HG02884 (cell line): ENCODE results near the gene FGD3.

ENCODE experiments used
- ATAC-seq: cut with Tn5 transposase; IDR thresholded peaks from one replicate; pipeline ENCODE4 v1.9.1; 2021; ENCODE audit warnings: mild to moderate bottlenecking, moderate library complexity; ENCODE audit not compliant: unreplicated experiment

FGD3 gene

GRCh38 chr9:93064392-93065134 lies 117.2 kb downstream of the FGD3 start:
- peak; percentile 91 for ATAC-seq

- no peak for ATAC-seq
Measured at GRCh38 chr9:93065135-93065720, 117.9 kb downstream of the FGD3 start.

GRCh38 chr9:93066978-93067603 lies 119.8 kb downstream of the FGD3 start:
- ATAC-seq, result no peak

DNA sequence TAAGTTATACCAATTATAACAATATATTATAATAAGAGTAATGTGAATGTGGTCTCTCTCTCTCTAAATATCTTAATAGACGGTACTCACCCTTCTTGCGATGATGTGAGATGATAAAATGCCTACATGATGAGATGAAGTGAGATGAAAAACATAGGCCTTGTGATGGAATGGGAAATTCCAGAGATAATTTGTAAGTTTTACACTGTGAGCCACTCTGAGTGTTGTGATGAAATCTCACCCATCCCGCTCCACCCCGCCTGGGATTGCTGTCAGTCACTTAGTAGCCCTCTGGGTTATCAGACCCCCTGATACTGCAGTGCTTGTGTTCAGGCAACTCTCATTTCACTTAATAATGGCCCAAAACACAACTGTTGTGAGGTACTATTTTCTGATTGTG lies 121.6 kb downstream of the FGD3 start:
- no peak for ATAC-seq

DNA sequence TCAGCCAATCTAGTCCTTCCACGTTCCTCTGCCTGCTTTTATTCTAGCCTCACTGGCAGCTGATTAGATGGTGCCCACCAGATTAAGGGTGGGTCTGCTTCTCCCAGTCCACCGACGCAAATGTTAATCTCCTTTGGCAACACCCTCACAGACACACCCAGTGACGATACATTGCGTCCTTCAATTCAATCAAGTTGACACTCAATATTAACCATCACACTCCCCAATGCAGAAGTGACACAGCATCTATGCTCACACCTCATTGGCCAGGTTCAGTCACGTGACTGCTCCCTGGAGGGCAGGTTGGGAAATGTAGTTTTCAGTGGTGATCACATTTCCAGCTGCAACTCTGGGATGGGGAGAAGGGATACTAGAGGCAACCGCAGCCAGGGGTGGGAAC lies 124.1 kb downstream of the FGD3 start:
- ATAC-seq, result no peak

- no peak for ATAC-seq
Measured at GRCh38 chr9:93072383-93072795, 125.1 kb downstream of the FGD3 start.

DNA sequence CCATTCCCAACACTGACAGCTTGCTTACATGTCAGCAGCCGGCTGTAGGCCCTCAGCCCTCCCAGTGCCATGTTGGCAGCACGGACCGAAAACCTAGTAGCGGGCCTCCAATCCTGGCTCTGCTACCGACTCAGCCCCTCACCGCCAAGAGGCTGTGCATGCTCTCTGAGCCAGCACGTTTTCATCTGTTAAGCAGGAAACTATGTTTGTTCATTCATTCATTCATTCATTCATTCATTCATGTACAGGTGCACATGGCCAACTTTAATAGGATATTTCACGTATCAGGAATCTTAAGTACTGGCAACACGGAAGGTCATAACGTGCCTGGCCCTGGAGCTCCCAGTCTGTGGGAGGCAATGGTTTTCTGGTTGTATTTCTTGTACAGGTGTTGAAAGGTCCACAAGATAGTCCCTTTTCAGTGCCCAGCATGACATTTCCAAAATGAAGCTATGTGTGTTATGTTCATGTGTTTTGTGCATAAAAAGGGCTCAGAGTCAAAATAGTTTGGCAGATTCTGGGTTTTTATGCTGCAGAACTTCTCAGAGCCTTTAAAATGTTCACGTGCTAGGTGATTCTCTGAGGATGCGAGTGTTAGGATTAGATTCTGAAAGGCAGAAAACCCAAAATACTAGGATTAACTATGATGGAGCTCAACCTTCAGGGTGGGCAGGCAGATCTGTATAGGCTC lies 128.9 kb downstream of the FGD3 start:
- no peak for ATAC-seq

DNA sequence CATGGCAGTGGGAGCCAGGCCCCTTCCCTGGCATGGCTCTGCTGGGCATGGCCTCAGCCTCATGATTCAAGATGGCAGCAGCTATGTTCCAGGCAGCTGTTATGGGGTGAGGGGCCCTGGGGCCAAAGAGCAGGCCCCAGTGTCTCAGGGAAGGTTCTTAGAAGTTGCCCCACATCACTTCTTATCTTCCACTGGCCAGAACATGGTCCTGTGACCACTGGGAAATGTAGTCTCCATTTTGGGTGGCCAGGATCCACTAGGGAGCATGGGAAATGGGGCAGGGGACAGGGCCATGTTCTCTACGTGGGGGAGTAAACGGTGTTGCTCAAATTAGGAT lies 129.4 kb downstream of the FGD3 start:
- ATAC-seq, result no peak

- ATAC-seq, result no peak
Measured at GRCh38 chr9:93077367-93077766, 130.0 kb downstream of the FGD3 start.

- no peak for ATAC-seq
Measured at GRCh38 chr9:93077811-93078210, 130.5 kb downstream of the FGD3 start.

DNA sequence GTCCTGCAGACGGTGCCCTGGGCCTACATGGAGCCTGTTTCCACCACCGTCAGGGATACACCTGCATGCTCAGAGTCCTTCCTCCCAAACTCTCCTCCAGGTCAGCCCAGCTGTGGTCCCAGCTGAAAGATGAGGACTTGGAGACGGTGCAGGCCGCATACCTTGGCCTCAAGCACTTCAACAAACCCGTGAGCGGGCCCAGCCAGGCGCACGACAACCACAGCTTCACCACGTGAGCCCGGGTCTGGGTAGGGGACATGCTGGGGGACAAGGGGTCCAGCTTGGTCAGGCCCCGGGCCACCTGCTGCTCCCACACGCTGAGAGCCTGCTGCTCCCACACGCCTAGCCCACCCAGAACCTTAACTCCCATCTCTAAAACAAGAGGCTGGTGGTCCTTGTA lies 132.0 kb downstream of the FGD3 start:
- no peak for ATAC-seq

- no peak for ATAC-seq
Measured at GRCh38 chr9:93080406-93080805, 133.1 kb downstream of the FGD3 start.

- no peak for ATAC-seq
Measured at GRCh38 chr9:93081081-93081529, 133.8 kb downstream of the FGD3 start.

- no peak for ATAC-seq
Measured at GRCh38 chr9:93081931-93082330, 134.6 kb downstream of the FGD3 start.

- no peak for ATAC-seq
Measured at GRCh38 chr9:93082841-93083411, 135.6 kb downstream of the FGD3 start.

DNA sequence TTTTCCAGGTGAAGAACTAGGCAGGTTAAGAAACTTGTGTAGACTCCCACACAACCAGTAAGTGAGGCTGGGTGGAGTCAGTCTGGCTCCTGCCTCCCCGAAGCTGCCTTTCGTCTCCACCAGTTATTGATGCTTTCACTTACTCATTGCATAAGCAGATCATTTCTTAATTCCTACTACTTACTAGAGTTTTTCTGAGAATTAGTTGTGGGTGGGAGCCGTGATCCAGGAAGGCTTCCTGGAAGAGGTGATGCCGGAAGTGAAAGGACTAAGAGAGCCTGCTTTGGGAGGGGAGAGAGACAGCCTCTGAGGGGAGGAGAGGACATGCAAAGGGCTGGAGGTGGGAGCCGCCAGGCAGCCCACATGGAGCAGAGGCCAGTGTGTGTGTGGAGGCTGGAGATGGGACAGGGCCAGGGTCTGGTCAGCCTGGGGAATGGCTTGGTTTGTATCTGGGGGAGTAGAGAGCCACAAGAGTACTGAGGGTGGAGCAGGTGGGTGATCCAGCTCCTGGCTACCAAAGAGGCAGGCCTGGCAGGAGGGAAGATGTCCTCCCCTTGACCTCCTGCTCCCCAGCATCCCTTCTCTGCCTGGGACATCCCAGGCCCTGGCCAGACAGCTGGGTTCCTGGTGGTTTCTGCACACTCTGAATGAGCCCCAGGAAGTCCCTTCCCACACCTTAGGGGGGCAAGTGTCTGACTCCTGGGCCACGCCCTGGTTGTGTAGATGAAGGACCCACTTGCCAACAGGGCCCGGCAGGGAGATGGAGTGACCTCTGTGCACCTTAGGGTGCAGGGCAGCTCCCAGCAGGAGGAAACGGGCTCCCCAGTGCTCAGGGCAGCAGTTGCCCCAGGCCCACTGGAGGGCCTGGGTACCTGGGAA lies 136.5 kb downstream of the FGD3 start:
- no peak for ATAC-seq

GRCh38 chr9:93084471-93084881 lies 137.2 kb downstream of the FGD3 start:
- ATAC-seq, result no peak

DNA sequence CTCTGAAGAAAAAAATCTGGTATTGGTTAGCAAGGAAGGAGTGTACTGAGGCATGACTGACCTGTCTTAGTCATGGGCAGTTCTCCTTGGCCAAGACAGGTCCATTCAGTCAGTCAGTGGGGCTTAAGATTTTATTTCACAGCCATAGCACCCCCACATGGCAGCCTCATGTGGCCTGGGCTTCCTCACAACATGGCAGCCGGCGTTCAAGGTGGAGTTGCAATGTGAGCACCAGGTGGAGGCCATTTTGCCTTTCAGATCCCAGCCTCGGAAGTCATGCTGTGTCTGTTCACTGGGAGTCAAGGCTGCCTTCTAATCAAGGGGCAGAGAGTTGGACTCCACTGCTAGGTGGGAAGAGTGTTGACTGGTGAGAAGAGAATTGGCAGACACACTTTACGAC lies 138.4 kb downstream of the FGD3 start:
- ATAC-seq, result no peak
